Measurements from ENCODE around the gene HOMER2.
"Not testable (repeated sequence)": the region's sequence is repeated elsewhere in the genome, so short reads cannot be mapped to it uniquely, and the experiment has no call there.

Gene HOMER2

DNA sequence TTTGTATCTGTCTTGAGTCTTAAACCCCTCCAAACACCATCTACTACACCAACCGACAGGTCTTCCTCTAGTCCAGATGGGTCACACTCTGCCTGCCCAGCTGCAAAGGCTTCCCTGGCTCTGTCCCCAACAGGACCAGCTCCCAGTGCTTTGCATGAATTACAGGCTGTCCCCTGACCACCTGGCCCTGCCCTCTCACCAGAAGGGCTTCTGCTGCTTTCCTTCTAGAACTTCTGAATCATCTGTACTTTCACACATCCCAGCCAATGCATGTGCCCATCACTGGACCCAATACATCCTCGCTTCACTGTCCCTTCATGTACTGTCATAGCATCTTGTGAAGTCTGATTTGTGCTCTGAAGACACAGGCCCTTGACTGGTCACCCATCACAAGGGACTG lies 53.6 kb downstream of the HOMER2 start:
- Mint-ChIP-seq H3K9me3 (no peaks in the 10 kb centered on the region), H3K4me1 (no peaks in the 10 kb centered on the region), H3K27me3 (no peaks in the 10 kb centered on the region), H3K36me3 (no peaks in the 10 kb centered on the region), H3K27ac (no peak overlapping the region), H3K4me3 (no peak overlapping the region)

- Mint-ChIP-seq H3K27me3 (no peaks in the 10 kb centered on the region), H3K27ac (no peak overlapping the region), H3K4me1 (no peaks in the 10 kb centered on the region), H3K9me3 (no peaks in the 10 kb centered on the region), H3K4me3 (no peak overlapping the region), H3K36me3 (peaks cover 2% of the 10 kb centered on the region)
Measured at GRCh38 chr15:82895983-82896382, 56.5 kb downstream of the HOMER2 start.

GRCh38 chr15:82894971-82895520 lies 57.5 kb downstream of the HOMER2 start:
- H3K4me3 Mint-ChIP-seq, result no peak overlapping the region
- H3K27ac Mint-ChIP-seq, result no peak overlapping the region
- H3K36me3 Mint-ChIP-seq, result peaks cover 2% of the 10 kb centered on the region
- H3K4me1 Mint-ChIP-seq, result no peaks in the 10 kb centered on the region
- H3K27me3 Mint-ChIP-seq, result no peaks in the 10 kb centered on the region
- H3K9me3 Mint-ChIP-seq, result no peaks in the 10 kb centered on the region

GRCh38 chr15:82893473-82893872 lies 59.0 kb downstream of the HOMER2 start:
- not testable (repeated sequence) for H3K27ac Mint-ChIP-seq, H3K27me3 Mint-ChIP-seq, H3K9me3 Mint-ChIP-seq, H3K4me1 Mint-ChIP-seq, H3K36me3 Mint-ChIP-seq, H3K4me3 Mint-ChIP-seq

DNA sequence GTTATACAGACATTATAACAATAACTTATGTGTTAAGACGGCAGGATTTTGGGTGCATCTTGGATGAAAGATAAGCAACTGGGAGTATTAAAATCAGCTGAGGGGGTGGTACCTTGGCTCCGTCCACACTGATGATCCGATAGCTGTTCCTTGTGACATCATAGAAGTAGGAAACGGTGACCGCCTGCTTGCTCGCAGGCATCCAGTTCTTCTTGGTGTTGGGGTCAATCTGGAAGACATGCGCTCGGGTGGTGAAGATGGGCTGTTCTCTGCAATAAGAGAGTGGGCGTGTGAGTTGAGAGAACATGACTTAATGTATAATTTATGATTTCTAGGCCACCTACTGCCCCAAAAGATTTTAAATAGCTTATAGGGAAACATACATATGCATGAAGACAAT lies 59.9 kb downstream of the HOMER2 start:
- no peaks in the 10 kb centered on the region for H3K27me3 Mint-ChIP-seq
- no peaks in the 10 kb centered on the region for H3K9me3 Mint-ChIP-seq
- no peak overlapping the region for H3K27ac Mint-ChIP-seq
- no peaks in the 10 kb centered on the region for H3K4me1 Mint-ChIP-seq
- peaks cover 2% of the 10 kb centered on the region for H3K36me3 Mint-ChIP-seq
- H3K4me3 Mint-ChIP-seq, result no peak overlapping the region

- no peak overlapping the region for H3K4me3 Mint-ChIP-seq
- no peaks in the 10 kb centered on the region for H3K9me3 Mint-ChIP-seq
- no peak overlapping the region for H3K27ac Mint-ChIP-seq
- no peaks in the 10 kb centered on the region for H3K27me3 Mint-ChIP-seq
- H3K4me1 Mint-ChIP-seq, result no peaks in the 10 kb centered on the region
- H3K36me3 Mint-ChIP-seq, result peaks cover 2% of the 10 kb centered on the region
Measured at GRCh38 chr15:82890995-82891390, 61.5 kb downstream of the HOMER2 start.

DNA sequence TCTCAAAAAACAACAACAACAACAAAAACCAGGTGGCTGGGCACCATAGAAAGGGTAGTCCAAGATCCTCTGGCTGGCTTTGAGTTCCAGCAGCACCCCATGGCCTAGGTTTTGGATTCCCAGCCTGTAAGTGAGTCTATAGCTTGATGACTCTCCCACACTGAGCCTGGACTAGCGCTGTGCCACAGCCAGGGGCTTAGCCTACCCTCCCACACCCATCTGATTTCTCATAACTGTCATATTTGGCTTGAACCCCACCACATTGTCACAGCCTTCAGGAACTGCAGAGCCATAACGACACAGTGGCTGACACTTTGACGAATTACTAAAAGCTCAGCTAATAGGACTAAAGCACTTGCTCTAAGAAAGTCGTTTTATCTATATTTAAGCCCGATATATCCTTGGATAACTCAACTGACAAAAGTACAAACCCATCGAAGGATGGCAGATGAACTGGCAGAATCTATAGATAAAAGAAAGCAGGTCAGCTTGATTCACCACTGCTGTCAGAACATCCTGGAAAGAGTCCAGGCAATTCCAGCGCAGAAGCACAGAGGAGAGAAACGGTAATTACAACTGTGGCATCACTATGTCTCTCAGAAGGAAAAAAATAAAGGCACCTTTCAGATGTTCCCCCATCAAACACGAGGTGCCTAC lies 62.1 kb downstream of the HOMER2 start:
- Mint-ChIP-seq H3K27me3 (no peaks in the 10 kb centered on the region), H3K9me3 (no peaks in the 10 kb centered on the region), H3K36me3 (peaks cover 2% of the 10 kb centered on the region), H3K4me1 (no peaks in the 10 kb centered on the region), H3K4me3 (no peak overlapping the region), H3K27ac (no peak overlapping the region)

DNA sequence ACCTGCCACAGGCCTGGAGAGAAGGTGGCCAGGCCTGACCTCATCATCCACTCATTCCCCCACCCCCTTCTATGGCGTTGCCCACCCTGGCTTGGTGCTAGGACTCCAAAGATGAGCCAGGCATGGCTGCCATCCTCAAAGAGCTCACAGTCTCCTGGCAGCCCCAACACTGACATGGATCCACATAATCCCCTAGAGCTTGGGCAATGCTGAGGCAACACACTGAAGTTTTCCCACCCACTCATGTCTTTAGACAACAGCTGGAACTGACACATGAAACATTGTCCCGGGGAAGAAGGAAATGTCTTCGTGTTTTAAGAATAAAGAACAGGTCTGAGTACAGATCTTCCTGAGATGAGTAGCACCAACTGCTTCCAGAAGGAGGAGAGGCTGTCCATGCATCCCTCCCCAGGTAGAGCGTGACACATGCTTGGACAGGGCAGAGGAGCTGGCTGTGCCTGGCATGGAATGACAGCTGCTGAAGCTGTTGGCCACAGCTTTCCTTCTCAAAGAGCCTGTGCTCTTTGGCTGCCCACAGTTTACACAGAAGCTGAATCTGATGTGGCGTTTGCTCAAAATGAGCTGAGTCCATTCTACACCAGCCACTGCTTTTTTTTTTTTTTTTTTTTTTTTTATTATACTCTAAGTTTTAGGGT lies 70.1 kb downstream of the HOMER2 start:
- Mint-ChIP-seq H3K4me3 (no peak overlapping the region), H3K27ac (no peak overlapping the region), H3K9me3 (no peaks in the 10 kb centered on the region), H3K36me3 (no peaks in the 10 kb centered on the region), H3K27me3 (no peaks in the 10 kb centered on the region), H3K4me1 (no peaks in the 10 kb centered on the region)

- no peaks in the 10 kb centered on the region for H3K36me3 Mint-ChIP-seq
- no peak overlapping the region for H3K27ac Mint-ChIP-seq
- H3K4me3 Mint-ChIP-seq, result no peak overlapping the region
- no peaks in the 10 kb centered on the region for H3K9me3 Mint-ChIP-seq
- no peaks in the 10 kb centered on the region for H3K27me3 Mint-ChIP-seq
- H3K4me1 Mint-ChIP-seq, result no peaks in the 10 kb centered on the region
Measured at GRCh38 chr15:82881747-82882146, 70.8 kb downstream of the HOMER2 start.

GRCh38 chr15:82880704-82881103 lies 71.8 kb downstream of the HOMER2 start:
- Mint-ChIP-seq H3K36me3 (no peaks in the 10 kb centered on the region), H3K27ac (no peak overlapping the region), H3K4me3 (no peak overlapping the region), H3K4me1 (no peaks in the 10 kb centered on the region), H3K27me3 (no peaks in the 10 kb centered on the region), H3K9me3 (no peaks in the 10 kb centered on the region)

DNA sequence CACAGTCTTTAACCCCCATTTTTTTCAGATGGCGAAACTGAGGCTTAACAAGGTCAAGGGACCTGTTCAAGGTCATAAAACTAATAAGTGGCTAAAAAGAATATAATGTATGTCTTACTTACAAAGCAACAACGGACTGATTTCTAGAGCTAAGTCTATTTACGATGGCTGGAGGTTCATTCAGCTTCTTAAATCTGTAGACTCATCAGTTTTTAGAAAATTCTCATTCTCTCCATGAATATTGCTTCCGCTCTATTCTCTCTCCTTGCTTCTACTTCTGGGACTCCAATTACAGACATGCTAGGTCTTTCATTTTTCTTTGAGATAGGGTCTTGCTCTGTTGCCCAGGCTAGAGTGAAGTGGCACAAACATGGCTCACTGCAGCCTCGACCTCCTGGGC lies 74.2 kb downstream of the HOMER2 start:
- H3K4me1 Mint-ChIP-seq, result no peaks in the 10 kb centered on the region
- no peak overlapping the region for H3K27ac Mint-ChIP-seq
- no peak overlapping the region for H3K4me3 Mint-ChIP-seq
- no peaks in the 10 kb centered on the region for H3K36me3 Mint-ChIP-seq
- no peaks in the 10 kb centered on the region for H3K9me3 Mint-ChIP-seq
- H3K27me3 Mint-ChIP-seq, result no peaks in the 10 kb centered on the region

DNA sequence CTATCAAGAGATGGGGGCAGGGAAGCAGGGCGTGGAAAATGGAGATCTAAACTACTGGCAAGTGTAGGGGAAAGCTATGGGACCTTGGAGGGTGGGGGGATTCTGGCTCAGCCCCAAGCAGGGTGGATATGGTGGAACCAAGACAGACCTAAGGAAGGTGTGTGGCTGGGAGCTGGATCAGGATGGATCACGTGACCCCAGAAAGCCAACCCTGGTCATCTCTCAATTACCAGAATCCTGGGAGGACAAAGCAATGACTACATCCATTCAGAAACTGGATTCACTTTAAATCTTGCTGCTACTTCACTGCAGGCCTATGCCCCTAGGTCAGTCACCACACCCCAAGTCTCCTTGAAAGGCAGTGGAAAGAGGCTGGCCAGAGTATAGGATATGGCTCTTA lies 74.7 kb downstream of the HOMER2 start:
- Mint-ChIP-seq H3K36me3 (no peaks in the 10 kb centered on the region), H3K27ac (no peak overlapping the region), H3K9me3 (no peaks in the 10 kb centered on the region), H3K4me1 (no peaks in the 10 kb centered on the region), H3K4me3 (no peak overlapping the region), H3K27me3 (no peaks in the 10 kb centered on the region)

- Mint-ChIP-seq H3K27ac (no peak overlapping the region), H3K9me3 (no peaks in the 10 kb centered on the region), H3K4me1 (no peaks in the 10 kb centered on the region), H3K4me3 (no peak overlapping the region), H3K36me3 (no peaks in the 10 kb centered on the region), H3K27me3 (no peaks in the 10 kb centered on the region)
Measured at GRCh38 chr15:82875411-82876003, 77.0 kb downstream of the HOMER2 start.

- Mint-ChIP-seq H3K27me3 (no peaks in the 10 kb centered on the region), H3K36me3 (no peaks in the 10 kb centered on the region), H3K4me3 (no peak overlapping the region), H3K4me1 (no peaks in the 10 kb centered on the region), H3K27ac (no peak overlapping the region), H3K9me3 (no peaks in the 10 kb centered on the region)
Measured at GRCh38 chr15:82874961-82875360, 77.6 kb downstream of the HOMER2 start.

- Mint-ChIP-seq H3K36me3 (no peaks in the 10 kb centered on the region), H3K9me3 (no peaks in the 10 kb centered on the region), H3K27ac (no peak overlapping the region), H3K27me3 (no peaks in the 10 kb centered on the region), H3K4me3 (no peak overlapping the region), H3K4me1 (no peaks in the 10 kb centered on the region)
Measured at GRCh38 chr15:82874267-82874666, 78.3 kb downstream of the HOMER2 start.

GRCh38 chr15:82873000-82873680 lies 79.4 kb downstream of the HOMER2 start:
- no peaks in the 10 kb centered on the region for H3K36me3 Mint-ChIP-seq
- no peaks in the 10 kb centered on the region for H3K27me3 Mint-ChIP-seq
- no peak overlapping the region for H3K27ac Mint-ChIP-seq
- no peaks in the 10 kb centered on the region for H3K9me3 Mint-ChIP-seq
- H3K4me3 Mint-ChIP-seq, result no peak overlapping the region
- H3K4me1 Mint-ChIP-seq, result no peaks in the 10 kb centered on the region
